Measurements from ENCODE around the gene SYPL2. TPM values are rescaled to one million over a fixed set of nuclear protein-coding genes. Genes with fewer than 3 reads are reported as not detected.

SYPL2 gene
- total and polyA plus RNA-seq, 2 of the 8 experiments (the other 6 are each of a cell fraction or from before 2014, with no cell fraction given): 1.5 TPM

GRCh38 chr1:109482242-109482641 lies 15.9 kb downstream of the SYPL2 start (continued):
- TF ChIP-seq KDM1A (IDR thresholded peaks at IDR 0.05; ENCODE audit: borderline replicate concordance, low read length) (no peak), CTCF (IDR thresholded peaks at IDR 0.05; ENCODE audit: control extremely low read depth in 1 of 3, insufficient read depth in 1 of 3, low read depth in 1 of 3, low read length in 3 of 3) (no peak), E2F6 (IDR thresholded peaks at IDR 0.05) (no peak), MAX (IDR thresholded peaks at IDR 0.05) (no peak), POLR2AphosphoS5 (IDR thresholded peaks at IDR 0.05; ENCODE audit: low read depth, low read length) (no peak)
